HPDE6-E6E7 (cell line): Measurements from ENCODE around the gene LIPI.
"Not testable (repeated sequence)": the region's sequence is repeated elsewhere in the genome, so short reads cannot be mapped to it uniquely, and the experiment has no call there.

Experiments
- DNase-seq: peaks from one replicate; pipeline ENCODE4 v3.0.0; 2011; ENCODE audit warnings: missing footprints; ENCODE audit errors: extremely low spot score

LIPI gene

GRCh38 chr21:14210738-14211137, at the start of gene LIPI:
LIPI (minus strand) TSS chr21:14210955; CDS start chr21:14210845, 110 bp downstream.
- no peak for DNase-seq

DNA sequence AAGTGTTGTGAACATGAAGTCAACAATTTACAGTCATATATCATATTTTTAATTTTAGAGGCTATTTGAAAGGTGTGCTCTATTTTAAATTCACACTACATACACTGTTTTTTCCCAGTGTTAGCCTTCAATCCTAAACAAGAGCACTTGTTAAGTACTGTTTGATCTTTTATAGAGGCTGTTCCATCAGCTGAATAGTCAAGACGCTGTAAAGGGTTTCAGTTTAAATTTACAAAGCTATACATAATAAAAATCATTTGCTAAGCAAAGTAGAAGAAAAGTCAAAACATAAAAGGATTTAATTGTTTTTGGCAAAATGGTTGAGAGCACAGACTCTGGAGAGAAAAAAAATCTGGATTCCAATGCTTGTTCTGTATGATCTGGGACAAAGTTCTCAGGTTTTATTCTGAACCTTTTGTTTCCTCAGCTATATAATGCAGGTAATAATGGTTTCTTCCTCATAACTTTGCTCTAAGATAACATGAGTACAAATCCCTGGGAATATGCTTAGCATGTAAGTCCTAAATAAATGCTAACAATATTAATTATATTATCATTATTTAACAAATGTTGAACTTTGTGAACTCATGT, 49.5 kb upstream of the LIPI start:
- DNase-seq = no peak

DNA sequence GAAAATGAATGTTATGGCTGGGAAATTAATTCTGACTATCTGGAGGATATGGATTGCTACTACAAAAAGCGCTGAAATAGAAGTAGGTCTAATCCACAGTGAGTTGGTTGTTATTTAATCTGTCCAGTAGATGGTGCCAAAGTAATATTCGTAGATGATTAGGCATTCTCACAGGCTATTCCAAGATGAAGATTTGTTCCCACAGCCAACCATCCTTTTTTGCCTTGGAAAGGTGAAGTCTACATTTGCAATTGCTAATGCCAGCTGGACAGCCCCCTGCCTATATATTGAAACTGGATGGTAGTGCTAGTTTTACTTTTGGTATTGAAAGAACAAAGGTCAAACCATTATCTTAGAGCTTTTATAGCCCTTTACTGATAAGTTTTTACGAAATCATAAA, 49.0 kb upstream of the LIPI start:
- DNase-seq = peak; percentile 19

DNA sequence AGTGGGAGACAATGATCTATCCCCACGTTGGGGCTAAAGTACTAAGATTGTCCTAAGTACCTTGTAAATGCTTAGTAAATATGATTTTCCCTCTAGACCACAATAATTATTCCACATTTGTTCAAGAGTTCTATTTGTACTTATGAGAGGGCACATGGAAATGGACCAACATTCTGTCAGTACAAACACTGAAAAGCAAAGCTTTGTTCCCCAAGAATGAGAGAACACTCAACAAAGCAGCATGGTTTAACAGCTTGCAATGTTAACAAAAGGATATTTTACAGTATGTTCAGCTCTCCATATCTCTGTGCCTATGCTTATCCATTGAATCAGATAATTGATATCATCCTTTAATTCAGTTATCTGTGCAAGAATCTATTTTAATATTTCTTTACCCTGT, 40.6 kb upstream of the LIPI start:
- DNase-seq = no peak

DNA sequence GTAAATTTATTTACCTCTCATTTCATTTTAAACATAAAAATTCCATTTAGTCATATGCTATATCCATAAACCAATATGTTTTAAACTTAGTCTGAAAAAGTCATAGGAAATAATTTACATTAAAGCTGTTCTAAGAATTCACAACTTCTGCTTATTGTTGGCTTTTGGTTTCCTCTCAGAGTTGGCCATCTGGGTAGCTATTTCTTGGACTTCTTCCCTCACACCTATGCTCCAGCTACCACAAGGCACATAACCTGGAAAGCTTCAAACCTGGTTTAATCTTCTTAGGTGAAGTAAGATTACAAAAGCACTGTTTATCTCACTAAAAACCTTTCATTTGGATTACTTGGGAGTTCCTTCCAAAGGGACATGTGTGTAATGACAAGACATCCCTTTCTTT, 35.0 kb upstream of the LIPI start:
- DNase-seq = no peak

GRCh38 chr21:14244911-14245310, 34.2 kb upstream of the LIPI start:
- DNase-seq = no peak

GRCh38 chr21:14243874-14244273, 33.1 kb upstream of the LIPI start:
- no peak for DNase-seq

GRCh38 chr21:14243461-14243860, 32.7 kb upstream of the LIPI start:
- DNase-seq = no peak

DNA sequence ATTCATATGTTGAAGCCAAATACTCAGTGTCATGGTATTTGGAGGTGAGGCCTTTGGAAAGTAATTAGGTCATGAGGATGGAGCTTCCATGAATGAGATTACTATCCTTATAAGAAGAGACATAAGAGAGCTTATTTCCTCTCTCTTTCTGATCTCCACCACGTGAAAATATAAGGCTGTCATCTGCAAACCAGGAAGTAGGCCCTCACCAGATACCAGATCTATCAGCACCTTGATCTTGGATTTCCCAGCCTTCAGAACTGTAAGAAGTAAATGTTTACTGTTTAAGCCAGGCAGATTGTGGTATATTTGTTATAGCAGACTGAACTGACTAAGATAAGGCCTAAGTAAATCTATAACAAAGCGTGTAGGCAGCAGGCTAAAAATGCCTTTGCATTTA, 30.5 kb upstream of the LIPI start:
- no peak for DNase-seq

DNA sequence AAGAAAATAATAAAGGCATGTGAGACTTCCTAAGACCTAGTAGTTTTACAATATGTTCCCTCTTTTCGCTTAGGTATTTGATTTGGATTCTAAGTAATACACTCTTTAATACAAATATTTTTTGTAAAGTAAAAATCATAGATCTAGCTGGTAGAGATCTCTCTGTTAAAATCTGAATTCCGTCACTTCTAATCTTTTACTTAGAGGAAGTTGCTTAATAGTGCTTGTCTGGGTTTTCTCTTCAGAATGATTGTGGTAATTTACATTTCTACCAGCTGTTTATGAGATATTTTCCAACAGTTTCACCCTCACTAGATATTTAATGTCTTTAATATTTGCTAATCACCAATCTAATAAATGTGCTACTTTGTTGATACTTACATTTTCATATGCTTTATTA, 28.5 kb upstream of the LIPI start:
- no peak for DNase-seq

- no peak for DNase-seq
Measured at GRCh38 chr21:14236180-14236579, 25.4 kb upstream of the LIPI start.

- no peak for DNase-seq
Measured at GRCh38 chr21:14235101-14235500, 24.3 kb upstream of the LIPI start.

DNA sequence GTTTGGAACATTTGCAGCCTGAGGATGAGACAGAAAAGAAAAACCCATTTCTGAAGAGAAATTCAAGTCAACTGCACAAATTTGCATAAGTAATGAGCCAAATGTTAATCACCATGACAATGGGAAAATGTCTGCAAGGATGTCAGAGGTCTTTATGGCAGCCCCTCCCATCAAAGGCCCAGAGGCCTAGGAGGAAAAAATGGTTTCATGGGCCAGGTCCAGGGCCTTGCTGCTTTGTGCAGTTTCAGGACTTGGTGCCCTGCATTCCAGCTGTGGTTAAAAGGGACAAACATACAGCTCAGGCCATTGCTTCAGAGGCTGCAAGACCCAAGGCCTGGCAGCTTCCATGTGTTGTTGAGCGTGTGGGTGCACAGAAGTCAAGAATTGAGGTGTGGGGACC, 18.6 kb upstream of the LIPI start:
- DNase-seq = no peak

DNA sequence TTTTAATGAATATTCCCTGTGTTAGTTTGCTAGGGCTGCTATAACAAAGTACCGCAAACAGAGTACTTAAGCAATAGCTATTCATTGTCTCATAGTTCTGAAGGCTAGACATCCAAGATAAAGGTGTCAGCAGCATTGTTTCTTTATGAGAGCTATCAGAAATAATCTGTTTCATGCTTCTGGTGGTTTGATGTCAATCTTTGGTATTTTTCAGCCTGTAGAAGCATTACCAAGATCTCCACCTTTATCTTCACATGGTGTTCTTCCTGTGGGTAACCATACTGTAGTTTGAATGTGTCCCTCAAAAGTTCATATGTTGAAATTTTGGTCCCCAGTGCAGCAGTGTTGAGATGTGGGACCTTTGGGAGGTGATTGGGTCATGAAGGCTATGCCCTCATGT, 12.6 kb upstream of the LIPI start:
- no peak for DNase-seq

- DNase-seq = peak; percentile 54
Measured at GRCh38 chr21:14215971-14216641, 5.4 kb upstream of the LIPI start, which contains the start of gene RBM11. RBM11 (plus strand) TSS chr21:14216157; CDS start chr21:14216187, 30 bp downstream.

DNA sequence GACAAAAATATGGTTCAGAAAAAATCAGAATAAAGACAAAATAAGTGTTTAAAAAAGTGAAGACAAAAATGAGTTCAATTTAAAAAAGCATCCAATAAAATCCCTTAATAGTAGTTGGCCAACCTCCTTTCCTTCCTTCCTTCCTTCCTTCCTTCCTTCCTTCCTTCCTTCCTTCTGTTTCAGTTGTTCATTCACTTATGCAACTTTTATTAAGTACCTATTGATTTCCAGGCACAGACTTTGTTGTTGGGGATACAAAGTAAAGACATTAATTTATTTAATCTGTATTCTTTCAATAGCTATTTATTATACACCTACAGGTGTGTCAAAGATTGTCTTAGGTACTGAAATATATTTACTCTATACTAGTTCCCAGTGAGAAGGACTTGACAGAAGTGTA, 2.4 kb upstream of the LIPI start:
- DNase-seq = no peak

DNA sequence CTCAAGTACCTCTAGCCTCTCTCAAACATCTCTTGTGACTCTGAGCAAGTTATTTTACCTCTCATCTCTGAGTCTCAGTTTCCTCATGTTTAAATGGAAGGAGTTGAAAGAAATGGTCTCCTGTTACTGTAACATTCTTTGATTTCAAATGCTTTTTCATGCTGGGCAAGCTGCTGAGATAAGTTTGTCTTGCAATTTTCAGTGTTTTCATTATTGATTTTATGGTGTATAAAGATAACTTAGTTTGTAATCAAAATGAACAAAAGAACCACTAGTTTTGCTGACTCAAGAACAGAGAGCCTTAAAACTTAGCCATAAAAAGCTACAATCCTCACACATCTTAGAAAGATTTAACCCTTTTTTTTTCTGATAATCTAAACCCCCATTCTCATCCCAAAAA, 4.5 kb downstream of the LIPI start:
- no peak for DNase-seq

GRCh38 chr21:14166463-14167223, 44.1 kb downstream of the LIPI start:
- not testable (repeated sequence) for DNase-seq

GRCh38 chr21:14143999-14144398, 66.8 kb downstream of the LIPI start:
- DNase-seq = no peak

GRCh38 chr21:14124266-14124665, 86.5 kb downstream of the LIPI start:
- no peak for DNase-seq

DNA sequence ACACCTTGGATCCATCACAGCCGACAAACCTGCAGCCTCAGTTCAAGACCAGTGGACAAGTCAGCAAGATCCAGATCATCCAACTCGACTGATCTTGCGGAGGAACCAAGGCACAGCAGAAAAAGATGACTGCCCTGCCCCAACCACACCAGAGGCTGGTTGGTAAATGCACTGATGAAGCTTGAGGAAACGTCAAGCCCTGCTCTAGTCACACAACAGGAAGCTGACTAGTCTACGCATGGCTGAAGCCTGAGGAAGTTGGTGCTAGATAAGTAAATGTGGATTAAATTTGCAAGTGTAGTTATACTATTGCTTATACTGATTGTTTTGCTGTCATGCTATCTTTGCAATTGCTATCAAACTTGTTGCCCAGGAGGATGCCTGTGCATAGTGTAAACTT, 89.0 kb downstream of the LIPI start:
- no peak for DNase-seq

- no peak for DNase-seq
Measured at GRCh38 chr21:14120091-14120734, 90.5 kb downstream of the LIPI start.

GRCh38 chr21:14119038-14119437, 91.7 kb downstream of the LIPI start:
- DNase-seq = no peak
